ENCODE measurements around the gene VASP.

GRCh38 chr19:45506989-45507871 lies at the start of gene VASP:
- TF ChIP-seq CTCF (IDR thresholded peaks at IDR 0.05) (peak in 2 of 6 experiments; percentile 9 to 43), POLR2A (IDR thresholded peaks at IDR 0.05) (peak in 3 of 4 donors; percentile 96 to 98 (median 98))

Data from esophagus squamous epithelium (tissue), 4 donors.